Cardiac muscle cell (in vitro differentiated cells and primary cell): ENCODE data around the gene RBMS1. TPM values are rescaled to one million over a fixed set of nuclear protein-coding genes. Genes with fewer than 3 reads are reported as not detected.

Source experiments
- DNase-seq, 2 donors: peaks; one replicate each; pipeline versions ENCODE4 v3.0.0 to v3.0.0-alpha.2; 2010 to 2017; ENCODE audit warnings: low read depth in 1 of 2, low spot score in 1 of 2
- H3K27ac ChIP-seq: fragments of 200-600 bp; sonication (generic); 2 replicates; pipeline ENCODE4 v1.5.1; 2016
- H3K27me3 ChIP-seq: fragments of 200-600 bp; sonication (generic); 2 replicates; pipeline ENCODE4 v1.6.0; 2016; ENCODE audit warnings: control low read depth
- H3K36me3 ChIP-seq: fragments of 200-600 bp; sonication (generic); 2 replicates; pipeline ENCODE4 v1.5.1; 2016; ENCODE audit warnings: control low read depth
- H3K4me1 ChIP-seq: fragments of 200-600 bp; sonication (generic); 2 replicates; pipeline ENCODE4 v1.8.1; 2017; ENCODE audit warnings: low read depth, mild to moderate bottlenecking, mixed run types
- H3K4me3 ChIP-seq: fragments of 200-600 bp; sonication (generic); 2 replicates; pipeline ENCODE4 v1.5.1; 2016; ENCODE audit warnings: mild to moderate bottlenecking
- H3K9me3 ChIP-seq: fragments of 200-600 bp; sonication (generic); 2 replicates; pipeline ENCODE4 v1.5.1; 2017; ENCODE audit warnings: low read depth, mild to moderate bottlenecking, control low read depth
- CTCF ChIP-seq: IDR thresholded peaks from 2 replicates; pipeline ENCODE4 v1.5.1; 2012; ENCODE audit warnings: low read depth, mild to moderate bottlenecking, low read length
- polyA plus RNA-seq: library from polyadenylated mRNA; unstranded; fragments of >200 nt; fragmentation: Nextera tagmentation; extraction: Ambion mirVana; gene quantifications from 2 replicates; pipeline ENCODE4 v1.2.1, GENCODE V29; 2016
- total RNA-seq: library from RNA; depleted of rRNA; stranded (reverse); fragments of >200 nt; gene quantifications from 2 replicates; pipeline ENCODE4 v1.2.3, GENCODE V29; 2016

Gene RBMS1
- total and polyA plus RNA-seq, 2 experiments from 2014 or later, result 89.5 to 99.9 TPM

DNA sequence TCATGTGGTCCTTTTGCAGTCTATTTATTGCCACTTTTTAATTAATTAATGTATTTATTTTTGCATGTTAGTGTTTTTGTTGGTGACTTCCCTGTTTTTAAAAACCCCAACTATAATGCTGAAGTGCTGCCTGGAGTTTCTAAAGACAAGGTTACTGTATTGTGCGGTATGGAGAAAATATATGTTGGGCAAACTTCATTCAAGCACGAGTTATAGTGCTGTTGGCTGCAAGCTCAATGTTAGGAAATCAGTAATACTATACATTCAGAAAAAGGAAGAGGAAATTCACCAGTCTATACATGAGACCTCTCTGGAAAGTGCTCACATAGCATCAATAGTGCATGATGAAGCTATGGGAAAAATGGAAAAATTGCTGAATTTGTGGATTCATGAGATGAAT is 15.4 kb upstream of the RBMS1 start:
- no peak overlapping the region for H3K27ac ChIP-seq
- H3K9me3 ChIP-seq, result no peaks in the 10 kb centered on the region
- no peak overlapping the region for H3K4me3 ChIP-seq
- DNase-seq, result no peak
- no peak for TF ChIP-seq CTCF
- H3K4me1 ChIP-seq, result peaks cover 19% of the 10 kb centered on the region
- H3K27me3 ChIP-seq, result no peaks in the 10 kb centered on the region
- H3K36me3 ChIP-seq, result no peaks in the 10 kb centered on the region

DNA sequence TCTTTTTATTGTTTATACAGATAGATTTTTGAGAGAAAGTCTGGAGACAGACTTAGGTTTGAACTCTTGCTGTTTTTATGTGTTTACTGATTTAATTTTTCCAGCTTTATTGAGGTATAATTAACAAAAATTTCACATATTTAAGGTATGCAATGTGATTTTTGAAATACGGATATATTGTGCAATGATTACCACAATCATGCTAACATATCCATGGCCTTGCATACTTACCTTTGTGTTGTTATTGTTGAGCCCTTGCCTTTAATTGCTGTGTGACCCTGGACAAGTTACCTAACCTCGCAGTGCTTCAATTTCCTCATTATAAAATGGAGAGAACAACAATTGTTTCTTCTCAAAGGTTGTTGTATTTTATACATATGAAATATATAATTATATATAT is 13.9 kb upstream of the RBMS1 start:
- H3K4me1 ChIP-seq, result peaks cover 11% of the 10 kb centered on the region
- no peak overlapping the region for H3K27ac ChIP-seq
- H3K9me3 ChIP-seq, result no peaks in the 10 kb centered on the region
- no peaks in the 10 kb centered on the region for H3K27me3 ChIP-seq
- no peak for TF ChIP-seq CTCF
- H3K36me3 ChIP-seq, result no peaks in the 10 kb centered on the region
- DNase-seq, result no peak
- no peak overlapping the region for H3K4me3 ChIP-seq

DNA sequence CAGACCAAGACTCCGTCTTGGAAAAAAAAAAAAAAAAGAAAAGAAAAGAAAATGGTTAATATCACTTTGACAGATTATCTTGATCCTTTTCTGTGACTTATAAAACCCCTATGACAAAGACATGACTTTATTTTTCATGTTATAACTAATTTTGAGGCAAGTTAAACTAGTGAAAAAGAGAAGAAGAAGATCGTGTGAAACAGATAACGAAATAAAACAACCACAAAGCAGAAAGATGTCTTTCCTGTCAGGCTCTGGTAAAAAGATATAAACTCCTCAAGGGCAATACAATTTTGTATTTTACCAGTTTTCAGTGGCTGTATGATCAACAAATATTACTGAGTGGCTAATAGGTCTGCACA is 13.4 kb upstream of the RBMS1 start:
- no peak overlapping the region for H3K27ac ChIP-seq
- no peak for DNase-seq
- no peaks in the 10 kb centered on the region for H3K27me3 ChIP-seq
- TF ChIP-seq CTCF, result no peak
- no peaks in the 10 kb centered on the region for H3K9me3 ChIP-seq
- no peaks in the 10 kb centered on the region for H3K36me3 ChIP-seq
- peaks cover 11% of the 10 kb centered on the region for H3K4me1 ChIP-seq
- no peak overlapping the region for H3K4me3 ChIP-seq

GRCh38 chr2:160506371-160507045 is 12.9 kb upstream of the RBMS1 start:
- H3K36me3 ChIP-seq, result no peaks in the 10 kb centered on the region
- DNase-seq, result no peak
- peaks cover 11% of the 10 kb centered on the region for H3K4me1 ChIP-seq
- H3K27ac ChIP-seq, result no peak overlapping the region
- TF ChIP-seq CTCF, result no peak
- no peaks in the 10 kb centered on the region for H3K27me3 ChIP-seq
- H3K9me3 ChIP-seq, result no peaks in the 10 kb centered on the region
- no peak overlapping the region for H3K4me3 ChIP-seq

DNA sequence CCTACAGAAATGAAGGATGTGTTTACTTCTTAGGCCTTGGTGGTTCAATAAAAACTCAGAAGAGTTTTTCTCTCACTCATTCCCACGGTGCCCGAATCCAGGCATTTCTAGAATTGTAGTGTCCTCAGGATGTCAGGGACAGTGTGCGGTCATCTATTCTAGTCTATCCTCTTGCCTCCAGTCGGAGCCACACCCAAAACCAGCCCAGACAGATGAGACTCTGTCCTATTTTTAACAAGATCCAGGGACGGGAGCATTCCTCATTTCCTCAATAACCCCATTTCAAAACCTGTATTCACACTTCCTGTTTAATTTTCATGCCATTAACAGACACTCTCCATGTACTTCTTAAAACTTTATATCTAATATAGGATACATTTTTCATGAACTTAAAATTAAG is 11.6 kb upstream of the RBMS1 start:
- no peak overlapping the region for H3K4me3 ChIP-seq
- no peak for DNase-seq
- H3K36me3 ChIP-seq, result no peaks in the 10 kb centered on the region
- no peak for TF ChIP-seq CTCF
- peaks cover under 1% of the 10 kb centered on the region for H3K4me1 ChIP-seq
- no peak overlapping the region for H3K27ac ChIP-seq
- no peaks in the 10 kb centered on the region for H3K9me3 ChIP-seq
- no peaks in the 10 kb centered on the region for H3K27me3 ChIP-seq
